Activated CD4-positive, alpha-beta T cell treated with anti-CD3 and anti-CD28 coated beads, Interleukin-10, Interleukin-2, amounts not matched to agents 100 ng/mL and 50 ng/mL, durations not matched to agents 16 hours and 8 hours (primary cell): ENCODE measurements around the gene NAP1L4.

Source experiments
- DNase-seq: peaks from one replicate; pipeline ENCODE4 v3.0.0-alpha.2; 2020

NAP1L4 gene

GRCh38 chr11:2991452-2992233 is 486 bp downstream of the NAP1L4 start:
- peak; percentile 26 for DNase-seq

DNA sequence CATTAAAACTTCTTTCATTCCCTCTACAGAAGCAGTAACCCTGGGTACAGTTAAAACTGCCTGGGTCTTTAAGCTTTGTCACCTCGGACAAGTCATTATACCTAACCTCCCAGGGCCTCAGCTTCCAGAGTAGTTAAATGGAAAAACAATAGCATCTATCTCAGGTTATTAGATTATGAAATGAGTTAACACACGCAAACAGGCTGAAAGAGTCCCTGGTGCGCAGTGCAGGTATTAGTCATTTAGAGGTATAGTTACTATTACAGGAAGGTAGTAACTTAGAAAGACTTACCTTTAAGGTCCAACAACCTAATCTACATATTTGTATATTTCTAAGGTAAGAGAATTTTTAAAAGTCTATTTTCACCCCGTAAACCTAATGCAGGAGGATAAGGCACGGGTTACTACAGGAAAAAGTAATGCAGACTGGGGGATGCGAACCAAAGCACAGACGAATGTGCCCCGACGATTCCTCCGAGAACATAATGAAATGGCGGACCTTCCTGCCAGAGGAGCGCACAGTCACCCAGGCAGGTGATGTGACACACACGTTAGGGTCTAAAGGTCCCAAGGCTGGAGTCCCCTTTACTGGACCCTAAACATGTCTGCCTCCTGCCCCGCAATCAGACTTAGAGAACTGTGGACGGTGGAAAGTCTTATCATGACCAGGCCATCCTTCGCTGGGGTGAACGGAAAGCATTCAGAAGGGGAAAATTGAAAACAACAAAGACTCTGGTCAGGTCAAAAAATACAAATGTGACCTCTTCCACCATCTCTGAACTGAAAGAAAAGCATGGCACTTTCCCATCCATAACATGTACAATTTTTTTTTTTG is 1.3 kb downstream of the NAP1L4 start:
- DNase-seq = peak; percentile 71

- peak; percentile 45 for DNase-seq
These were observed 2.6 kb downstream of the NAP1L4 start for GRCh38 chr11:2989551-2989950.

DNA sequence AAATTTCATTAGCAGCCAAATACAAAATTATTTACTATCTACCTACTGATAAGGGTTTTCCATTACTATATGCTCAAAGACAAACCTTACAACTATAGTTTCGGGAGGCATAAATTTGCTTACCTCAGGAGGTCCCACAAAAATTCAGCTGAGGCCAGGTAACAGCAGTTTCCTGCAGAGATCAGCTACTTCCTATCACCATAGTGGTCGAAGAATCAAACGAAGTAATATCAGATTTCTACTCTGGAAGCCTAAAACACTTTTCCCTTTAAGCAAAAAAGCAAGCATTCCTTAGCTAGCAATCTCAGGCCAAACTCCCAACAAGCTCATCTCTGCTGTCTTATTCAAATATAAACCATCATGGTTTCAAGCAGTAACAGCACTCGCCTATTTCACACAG is 3.1 kb downstream of the NAP1L4 start:
- peak; percentile 35 for DNase-seq

GRCh38 chr11:2987881-2988861 is 4.0 kb downstream of the NAP1L4 start:
- peak; percentile 51 for DNase-seq

- no peak for DNase-seq
These were observed 8.2 kb downstream of the NAP1L4 start for GRCh38 chr11:2983908-2984307.

DNA sequence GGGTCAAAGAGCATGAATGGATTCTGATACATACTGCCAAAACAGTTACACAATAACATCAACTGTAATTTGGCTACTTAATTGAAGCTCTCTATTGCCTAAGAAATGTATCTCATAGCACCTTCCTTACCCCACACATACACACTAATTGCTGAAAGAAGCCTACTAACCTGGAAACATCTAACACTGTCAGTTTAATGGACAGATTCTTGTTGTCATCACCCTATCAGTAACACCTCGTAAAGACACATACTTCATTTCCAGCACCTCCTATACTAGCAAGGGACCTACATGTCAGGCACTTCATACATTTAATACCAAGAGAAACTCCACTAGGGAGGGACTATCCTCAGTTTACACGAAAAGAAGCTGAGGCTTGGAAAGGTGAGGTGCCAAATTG is 9.9 kb downstream of the NAP1L4 start:
- DNase-seq = no peak

GRCh38 chr11:2981130-2981529 is 11.0 kb downstream of the NAP1L4 start:
- no peak for DNase-seq

DNA sequence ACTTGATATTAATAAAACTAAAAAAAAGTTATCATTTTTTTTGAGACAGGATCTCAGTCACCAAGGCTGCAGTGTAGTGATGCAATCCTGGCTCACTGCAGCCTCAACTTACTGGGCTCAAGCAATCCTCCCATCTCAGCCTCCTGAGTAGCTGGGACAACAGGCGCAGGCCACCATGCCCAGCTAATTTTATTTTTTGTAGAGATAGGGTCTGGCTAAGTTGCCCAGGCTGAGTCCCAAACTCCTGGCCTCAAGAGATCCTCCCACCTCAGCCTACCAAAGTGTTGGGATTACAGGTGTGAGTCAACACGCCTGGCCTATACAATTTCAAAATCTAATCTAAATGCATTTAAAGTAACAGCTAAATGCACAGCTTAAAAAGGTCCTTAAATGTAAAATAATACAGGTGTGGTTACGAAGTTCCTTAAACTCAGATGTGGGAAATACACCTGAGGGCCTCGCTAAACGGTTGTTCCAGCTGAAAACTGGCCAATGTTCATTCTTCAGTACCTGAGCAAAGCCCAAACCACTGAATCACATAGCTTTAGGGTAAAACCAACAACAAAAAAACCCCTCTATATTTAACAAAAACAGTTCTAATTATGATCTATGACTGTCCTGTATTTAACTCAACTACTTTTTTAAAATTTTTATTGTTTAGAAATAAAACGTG is 11.8 kb downstream of the NAP1L4 start:
- no peak for DNase-seq

DNA sequence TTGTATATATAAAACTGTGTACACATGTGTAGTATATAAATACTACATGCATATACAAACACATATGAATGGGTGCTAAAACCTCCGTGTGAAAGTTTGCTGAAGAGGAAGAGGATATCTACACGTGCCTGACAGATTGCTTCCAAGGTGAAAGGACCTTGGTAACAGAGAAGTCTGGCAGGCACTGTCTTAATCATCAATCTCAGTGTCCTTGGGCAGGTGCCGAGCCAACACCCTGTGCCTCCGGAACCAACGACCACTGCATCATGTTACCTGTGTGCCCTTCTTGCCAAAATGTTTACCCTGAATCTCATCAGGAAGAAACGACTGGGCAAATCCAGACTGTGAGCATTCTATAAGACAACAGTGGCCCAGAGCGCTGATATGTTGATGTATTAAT is 15.0 kb downstream of the NAP1L4 start:
- no peak for DNase-seq

GRCh38 chr11:2976294-2977063 is 15.7 kb downstream of the NAP1L4 start:
- no peak for DNase-seq

DNA sequence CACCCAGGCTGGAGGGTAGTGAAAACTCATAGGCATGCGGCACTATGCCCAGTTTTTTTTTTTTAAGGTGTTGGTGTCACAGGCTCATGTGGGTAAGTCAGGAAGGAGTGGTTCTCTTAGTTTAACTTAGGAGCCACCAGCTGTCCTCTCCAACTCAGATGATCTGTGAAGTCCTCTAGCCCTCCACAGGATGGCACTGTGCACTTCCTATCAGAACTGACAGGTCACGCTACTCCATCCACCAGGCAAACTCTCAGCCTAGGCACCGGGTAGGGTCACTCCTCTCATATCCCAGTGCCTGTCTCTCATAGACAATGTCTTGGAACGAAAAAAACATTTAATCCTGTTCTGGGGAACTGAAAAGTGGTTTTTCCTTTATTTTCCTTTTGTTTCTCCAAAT is 16.5 kb downstream of the NAP1L4 start:
- peak; percentile 49 for DNase-seq

- no peak for DNase-seq
These were observed 17.9 kb downstream of the NAP1L4 start for GRCh38 chr11:2974272-2974671.

GRCh38 chr11:2968341-2968900 is 23.7 kb downstream of the NAP1L4 start:
- no peak for DNase-seq

DNA sequence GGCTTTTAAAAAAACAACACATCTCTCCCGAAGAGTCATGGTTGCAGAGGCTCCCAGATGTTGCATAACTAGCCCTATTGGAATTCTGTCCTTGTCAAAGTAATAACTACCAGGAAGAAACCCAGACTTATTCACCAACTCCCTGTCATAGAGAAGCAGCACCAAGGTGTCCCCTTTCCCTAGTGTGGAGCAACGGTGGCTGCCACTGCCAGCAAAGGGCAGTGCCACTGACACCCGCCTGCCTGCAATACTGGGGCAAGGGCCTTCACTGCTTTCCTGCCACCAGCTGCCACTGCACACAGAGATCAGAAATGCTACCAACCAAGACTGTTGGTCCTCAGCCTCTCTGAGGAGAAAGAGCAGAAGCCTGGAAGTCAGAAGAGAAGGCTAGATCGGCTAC is 27.3 kb downstream of the NAP1L4 start:
- no peak for DNase-seq

GRCh38 chr11:2963761-2964160 is 28.4 kb downstream of the NAP1L4 start:
- DNase-seq = no peak

GRCh38 chr11:2963112-2963754 is 28.9 kb downstream of the NAP1L4 start:
- no peak for DNase-seq

DNA sequence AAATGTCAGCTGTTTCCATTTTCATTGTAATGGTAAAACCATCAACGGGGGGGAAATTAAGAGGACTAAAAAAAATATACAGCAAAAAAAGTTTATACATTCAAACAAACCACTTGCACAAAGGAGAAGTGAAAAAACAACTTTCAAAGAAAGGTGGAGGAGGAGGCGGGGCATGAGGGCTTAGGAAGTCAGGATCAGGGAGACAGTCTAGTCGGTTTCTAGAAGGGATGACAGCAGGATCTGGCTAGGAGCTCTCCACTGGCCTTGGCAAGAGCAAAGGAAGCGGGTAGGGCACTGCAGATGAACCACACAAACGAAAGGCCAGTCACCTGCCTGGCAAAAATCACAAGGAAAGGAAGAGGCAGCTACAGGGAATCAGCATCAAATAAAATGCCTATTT is 31.0 kb downstream of the NAP1L4 start:
- no peak for DNase-seq

- no peak for DNase-seq
These were observed 32.0 kb downstream of the NAP1L4 start for GRCh38 chr11:2960139-2960538.

DNA sequence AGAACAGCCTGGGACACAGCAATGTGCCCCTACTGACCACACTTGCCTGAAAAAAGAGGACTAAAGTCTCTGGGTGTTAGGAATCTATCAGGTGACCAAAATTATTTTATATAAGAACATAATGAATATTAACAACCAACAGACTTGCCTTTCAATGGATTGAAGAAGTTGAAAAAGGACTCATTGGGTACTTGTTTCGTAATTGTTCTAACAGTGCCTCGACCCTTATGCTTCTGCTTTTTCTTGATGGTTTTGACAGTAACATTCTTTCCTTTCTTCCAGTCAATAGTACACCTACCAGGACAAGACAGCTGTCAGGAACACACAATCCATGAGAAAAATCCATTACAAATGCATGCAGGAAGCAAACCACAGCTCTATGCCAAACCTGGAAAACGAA is 33.9 kb downstream of the NAP1L4 start:
- no peak for DNase-seq
